ENCODE measurements around the gene PCSK2. TPM values are rescaled to one million over a fixed set of nuclear protein-coding genes. Genes with fewer than 3 reads are reported as not detected.

PCSK2 gene
- total and polyA plus RNA-seq, 10 donors, result 0.06 to 0.17 (median 0.16) TPM; not detected in 3

DNA sequence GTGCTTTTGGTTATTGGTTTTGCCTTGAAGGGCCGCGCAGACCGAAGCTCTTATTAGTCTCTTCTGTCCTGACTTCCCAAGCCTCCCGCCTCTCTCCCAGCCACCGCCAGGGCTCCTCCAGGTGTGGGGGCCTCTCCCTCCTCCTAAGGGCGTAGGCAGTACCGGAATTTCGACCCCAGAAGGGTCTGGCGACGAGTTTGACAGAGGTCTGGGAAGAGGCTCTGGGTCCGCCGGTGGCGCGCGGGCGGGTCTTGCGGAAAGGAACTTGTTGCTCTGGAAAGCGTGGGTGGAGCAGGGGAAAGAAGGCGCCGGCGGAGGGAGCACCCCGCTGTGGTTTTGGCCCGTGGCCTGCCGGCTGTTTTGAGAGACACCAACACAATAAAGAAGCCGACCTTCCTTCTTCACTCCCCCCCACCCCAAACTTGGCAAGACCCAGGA, 1.8 kb downstream of the PCSK2 start:
- no peaks in the 10 kb centered on the region for H3K36me3 ChIP-seq
- H3K27me3 ChIP-seq (replicated peaks in 1 of 7), result peaks cover 0 to 81% (median 54%) of the 10 kb centered on the region in 7 donors
- intact Hi-C loops (cut with DNase I; ENCODE audit: low total_unique reads), result no loop called here
- H3K27ac ChIP-seq, result no peak overlapping the region
- peaks cover 0 to 22% (median 7%) of the 10 kb centered on the region in 6 donors for H3K4me1 ChIP-seq
- H3K4me3 ChIP-seq, result no peak overlapping the region
- WGBS, 5 donors, result 4 to 11% (median 6%) methylated on average over 22 to 25 of the region's 25 CpGs
- DNase-seq, result peak; percentile 72
- TF ChIP-seq, protein P1, sequence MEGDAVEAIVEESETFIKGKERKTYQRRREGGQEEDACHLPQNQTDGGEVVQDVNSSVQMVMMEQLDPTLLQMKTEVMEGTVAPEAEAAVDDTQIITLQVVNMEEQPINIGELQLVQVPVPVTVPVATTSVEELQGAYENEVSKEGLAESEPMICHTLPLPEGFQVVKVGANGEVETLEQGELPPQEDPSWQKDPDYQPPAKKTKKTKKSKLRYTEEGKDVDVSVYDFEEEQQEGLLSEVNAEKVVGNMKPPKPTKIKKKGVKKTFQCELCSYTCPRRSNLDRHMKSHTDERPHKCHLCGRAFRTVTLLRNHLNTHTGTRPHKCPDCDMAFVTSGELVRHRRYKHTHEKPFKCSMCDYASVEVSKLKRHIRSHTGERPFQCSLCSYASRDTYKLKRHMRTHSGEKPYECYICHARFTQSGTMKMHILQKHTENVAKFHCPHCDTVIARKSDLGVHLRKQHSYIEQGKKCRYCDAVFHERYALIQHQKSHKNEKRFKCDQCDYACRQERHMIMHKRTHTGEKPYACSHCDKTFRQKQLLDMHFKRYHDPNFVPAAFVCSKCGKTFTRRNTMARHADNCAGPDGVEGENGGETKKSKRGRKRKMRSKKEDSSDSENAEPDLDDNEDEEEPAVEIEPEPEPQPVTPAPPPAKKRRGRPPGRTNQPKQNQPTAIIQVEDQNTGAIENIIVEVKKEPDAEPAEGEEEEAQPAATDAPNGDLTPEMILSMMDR (IDR thresholded peaks at IDR 0.05 in 8 of 11, conservative IDR thresholded peaks at IDR 0.05 in 3 of 11), result no peak
- TF ChIP-seq POLR2A (IDR thresholded peaks at IDR 0.05) (no peak), POLR2AphosphoS5 (IDR thresholded peaks at IDR 0.05) (no peak)
- no peaks in the 10 kb centered on the region for H3K9me3 ChIP-seq

DNA sequence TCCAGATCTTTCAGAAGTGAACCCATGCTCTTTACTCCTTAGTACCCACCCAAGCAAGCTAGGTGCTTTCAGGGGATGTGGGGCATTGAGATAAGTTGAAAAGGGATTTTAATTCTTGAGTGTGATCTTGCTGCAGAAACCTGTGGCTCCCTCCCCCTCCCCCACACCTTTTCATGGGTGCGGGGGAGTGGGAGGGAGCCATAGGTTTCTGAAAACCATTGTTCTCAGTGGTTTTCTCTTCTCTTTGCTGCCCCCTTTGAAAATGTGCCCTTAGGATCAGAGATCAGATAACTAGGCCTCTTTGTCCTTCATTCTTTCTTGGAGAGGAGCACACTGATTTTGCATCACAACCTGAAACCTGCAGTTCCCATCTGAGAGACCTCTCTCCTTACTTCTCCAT, 2.4 kb downstream of the PCSK2 start:
- TF ChIP-seq, protein P1 (IDR thresholded peaks at IDR 0.05 in 8 of 11, conservative IDR thresholded peaks at IDR 0.05 in 3 of 11), result no peak
- TF ChIP-seq POLR2AphosphoS5 (IDR thresholded peaks at IDR 0.05) (no peak), POLR2A (IDR thresholded peaks at IDR 0.05) (no peak)
- peaks cover 0 to 75% (median 50%) of the 10 kb centered on the region in 7 donors for H3K27me3 ChIP-seq (replicated peaks in 1 of 7)

DNA sequence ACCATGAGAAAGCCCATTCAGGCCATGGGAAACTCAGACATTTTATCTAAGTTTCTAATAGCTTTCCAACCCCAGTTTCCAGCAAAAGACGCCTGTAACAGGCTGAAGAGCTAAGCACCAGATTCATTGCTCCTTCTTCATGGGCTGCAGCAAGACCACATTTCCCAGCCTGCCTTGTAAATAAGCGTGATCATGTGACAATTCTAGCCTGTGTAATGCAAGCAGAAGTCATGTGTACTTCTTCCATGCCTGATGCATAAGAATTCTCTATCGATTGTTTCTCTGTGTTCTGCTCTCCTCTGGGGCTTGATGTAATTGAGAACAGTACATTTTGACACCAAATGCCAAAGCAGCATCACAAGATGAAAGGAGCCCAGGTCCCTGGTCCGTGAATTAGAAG, 6.8 kb downstream of the PCSK2 start:
- H3K27me3 ChIP-seq (replicated peaks in 1 of 7), result peaks cover 0 to 31% (median 10%) of the 10 kb centered on the region in 7 donors

More for the DNA sequence above, 2.4 kb downstream of the PCSK2 start:
- H3K4me3 ChIP-seq, result no peak overlapping the region
- no peaks in the 10 kb centered on the region for H3K9me3 ChIP-seq
- no peak overlapping the region for H3K27ac ChIP-seq
- peaks cover 0 to 22% (median 7%) of the 10 kb centered on the region in 6 donors for H3K4me1 ChIP-seq
- 14 to 56% (median 53%) methylated on average over 1 of the region's 1 CpG for WGBS, 5 donors
- intact Hi-C loops (cut with DNase I; ENCODE audit: low total_unique reads), result no loop called here
- H3K36me3 ChIP-seq, result no peaks in the 10 kb centered on the region
- no peak for DNase-seq

DNA sequence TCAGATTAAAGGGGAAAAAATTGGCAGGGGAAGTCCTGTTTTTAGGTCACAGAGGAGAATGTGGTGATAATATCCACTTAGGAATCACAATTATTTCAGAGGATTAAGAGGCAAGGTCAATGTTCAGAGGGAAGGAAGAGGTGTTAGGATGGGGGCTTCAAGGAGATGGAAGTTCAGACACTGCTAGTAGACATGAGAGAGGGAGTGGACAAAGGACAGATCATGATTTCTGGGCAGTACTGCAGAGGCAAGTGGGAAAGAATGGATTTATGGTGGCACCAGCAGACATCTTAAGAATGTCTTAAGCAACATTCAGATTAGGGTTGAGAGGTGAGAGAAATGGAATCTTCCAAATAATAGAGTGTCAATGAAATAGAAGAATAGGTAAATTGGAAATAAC, 9.9 kb downstream of the PCSK2 start:
- DNase-seq, result no peak
- Histone ChIP-seq H3K27me3 (replicated peaks in 1 of 7) (no peaks in the 10 kb centered on the region), H3K4me3 (no peak overlapping the region), H3K9me3 (no peaks in the 10 kb centered on the region), H3K4me1 (no peaks in the 10 kb centered on the region), H3K36me3 (no peaks in the 10 kb centered on the region), H3K27ac (no peak overlapping the region)
- intact Hi-C loops (cut with DNase I; ENCODE audit: low total_unique reads), result no loop called here
- TF ChIP-seq, protein P1 (IDR thresholded peaks at IDR 0.05 in 8 of 11, conservative IDR thresholded peaks at IDR 0.05 in 3 of 11), result no peak
- TF ChIP-seq POLR2AphosphoS5 (IDR thresholded peaks at IDR 0.05) (no peak), POLR2A (IDR thresholded peaks at IDR 0.05) (no peak)

More for the DNA sequence above, 6.8 kb downstream of the PCSK2 start:
- no peak for DNase-seq
- Histone ChIP-seq H3K27ac (no peak overlapping the region), H3K4me1 (no peaks in the 10 kb centered on the region), H3K36me3 (no peaks in the 10 kb centered on the region), H3K4me3 (no peak overlapping the region), H3K9me3 (no peaks in the 10 kb centered on the region)
- intact Hi-C loops (cut with DNase I; ENCODE audit: low total_unique reads), result no loop called here
- 78 to 92% (median 82%) methylated on average over 4 of the region's 4 CpGs for WGBS, 5 donors
- TF ChIP-seq, protein P1 (IDR thresholded peaks at IDR 0.05 in 8 of 11, conservative IDR thresholded peaks at IDR 0.05 in 3 of 11), result no peak

Measured in spleen (tissue), 11 donors.